Osteoblast (primary cell): Measurements from ENCODE around the gene OR5AR1. TPM values are rescaled to one million over a fixed set of nuclear protein-coding genes. Genes with fewer than 3 reads are reported as not detected.

ENCODE experiments used
- DNase-seq: peaks from one replicate; pipeline ENCODE4 v3.0.0; 2011; ENCODE audit warnings: low spot score, mixed read lengths; ENCODE audit not compliant: insufficient read length; ENCODE audit errors: missing footprints
- H2AFZ ChIP-seq: 2 replicates; pipeline ENCODE4 v1.6.0; 2011; ENCODE audit warnings: mild to moderate bottlenecking, low read length
- H3K27ac ChIP-seq: 2 replicates; pipeline ENCODE4 v1.5.1; 2011; ENCODE audit warnings: mild to moderate bottlenecking, low read depth, low read length, moderate library complexity
- H3K27me3 ChIP-seq: 2 replicates; pipeline ENCODE4 v1.6.0; 2012; ENCODE audit warnings: mild to moderate bottlenecking, control low read depth, inconsistent platforms, low read length, moderate library complexity; ENCODE audit not compliant: insufficient read depth
- H3K36me3 ChIP-seq: 2 replicates; pipeline ENCODE4 v1.5.1; 2011; ENCODE audit warnings: mild to moderate bottlenecking, low read length, control low read depth, moderate library complexity; ENCODE audit not compliant: insufficient read depth
- H3K4me1 ChIP-seq: 2 replicates; pipeline ENCODE4 v1.5.1; 2011; ENCODE audit warnings: mild to moderate bottlenecking, low read length, control low read depth, moderate library complexity; ENCODE audit not compliant: insufficient read depth
- H3K4me2 ChIP-seq: 2 replicates; pipeline ENCODE4 v1.6.0; 2011; ENCODE audit warnings: mild to moderate bottlenecking, low read length; ENCODE audit not compliant: insufficient read depth
- H3K4me3 ChIP-seq: fragments of 200-600 bp; sonication (generic); 3 replicates; pipeline ENCODE4 v1.5.1; 2012; ENCODE audit warnings: mild to moderate bottlenecking, low read length, inconsistent platforms; ENCODE audit not compliant: insufficient read depth
- H3K79me2 ChIP-seq: 2 replicates; pipeline ENCODE4 v1.6.0; 2012; ENCODE audit warnings: mild to moderate bottlenecking, low read length, control low read depth, inconsistent platforms; ENCODE audit not compliant: insufficient read depth
- H3K9me3 ChIP-seq: 2 replicates; pipeline ENCODE4 v1.5.1; 2011; ENCODE audit warnings: low read depth, low read length, control low read depth
- H4K20me1 ChIP-seq: 2 replicates; pipeline ENCODE4 v1.6.0; 2012; ENCODE audit warnings: mild to moderate bottlenecking, low read length, control low read depth; ENCODE audit not compliant: insufficient read depth
- total RNA-seq: library from RNA; depleted of rRNA; stranded (reverse); fragments of >200 nt; gene quantifications from 2 replicates; pipeline ENCODE4 v1.2.3, GENCODE V29; 2012
- TF ChIP-seq, protein P1 (sequence below): IDR thresholded peaks from 2 replicates; pipeline ENCODE4 v1.5.1; 2011; ENCODE audit warnings: mild to moderate bottlenecking, low read depth, low read length, moderate library complexity; ENCODE audit errors: extremely low read depth

Gene OR5AR1
- total RNA-seq, 1 donor, result not detected

GRCh38 chr11:56698795-56699194, 35.3 kb downstream of the OR5AR1 start, which contains the start of gene OR9G1:
Gene OR9G1 (plus strand): TSS chr11:56699095. CDS start chr11:56700388, 1,293 bp downstream.
- Histone ChIP-seq H3K4me3 (no peak within 1 kb of the TSS), H3K27me3 (no peaks in the 10 kb centered on the region), H4K20me1 (no peaks in the 10 kb centered on the region), H3K79me2 (no peaks in the 10 kb centered on the region), H3K9me3 (peaks cover 4% of the 10 kb centered on the region), H3K4me1 (no peaks in the 10 kb centered on the region), H3K4me2 (no peak within 1 kb of the TSS), H2AFZ (no peak within 1 kb of the TSS), H3K36me3 (no peaks in the 10 kb centered on the region), H3K27ac (no peak within 1 kb of the TSS)
- DNase-seq, result no peak
- TF ChIP-seq, protein P1, sequence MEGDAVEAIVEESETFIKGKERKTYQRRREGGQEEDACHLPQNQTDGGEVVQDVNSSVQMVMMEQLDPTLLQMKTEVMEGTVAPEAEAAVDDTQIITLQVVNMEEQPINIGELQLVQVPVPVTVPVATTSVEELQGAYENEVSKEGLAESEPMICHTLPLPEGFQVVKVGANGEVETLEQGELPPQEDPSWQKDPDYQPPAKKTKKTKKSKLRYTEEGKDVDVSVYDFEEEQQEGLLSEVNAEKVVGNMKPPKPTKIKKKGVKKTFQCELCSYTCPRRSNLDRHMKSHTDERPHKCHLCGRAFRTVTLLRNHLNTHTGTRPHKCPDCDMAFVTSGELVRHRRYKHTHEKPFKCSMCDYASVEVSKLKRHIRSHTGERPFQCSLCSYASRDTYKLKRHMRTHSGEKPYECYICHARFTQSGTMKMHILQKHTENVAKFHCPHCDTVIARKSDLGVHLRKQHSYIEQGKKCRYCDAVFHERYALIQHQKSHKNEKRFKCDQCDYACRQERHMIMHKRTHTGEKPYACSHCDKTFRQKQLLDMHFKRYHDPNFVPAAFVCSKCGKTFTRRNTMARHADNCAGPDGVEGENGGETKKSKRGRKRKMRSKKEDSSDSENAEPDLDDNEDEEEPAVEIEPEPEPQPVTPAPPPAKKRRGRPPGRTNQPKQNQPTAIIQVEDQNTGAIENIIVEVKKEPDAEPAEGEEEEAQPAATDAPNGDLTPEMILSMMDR, result no peak

DNA sequence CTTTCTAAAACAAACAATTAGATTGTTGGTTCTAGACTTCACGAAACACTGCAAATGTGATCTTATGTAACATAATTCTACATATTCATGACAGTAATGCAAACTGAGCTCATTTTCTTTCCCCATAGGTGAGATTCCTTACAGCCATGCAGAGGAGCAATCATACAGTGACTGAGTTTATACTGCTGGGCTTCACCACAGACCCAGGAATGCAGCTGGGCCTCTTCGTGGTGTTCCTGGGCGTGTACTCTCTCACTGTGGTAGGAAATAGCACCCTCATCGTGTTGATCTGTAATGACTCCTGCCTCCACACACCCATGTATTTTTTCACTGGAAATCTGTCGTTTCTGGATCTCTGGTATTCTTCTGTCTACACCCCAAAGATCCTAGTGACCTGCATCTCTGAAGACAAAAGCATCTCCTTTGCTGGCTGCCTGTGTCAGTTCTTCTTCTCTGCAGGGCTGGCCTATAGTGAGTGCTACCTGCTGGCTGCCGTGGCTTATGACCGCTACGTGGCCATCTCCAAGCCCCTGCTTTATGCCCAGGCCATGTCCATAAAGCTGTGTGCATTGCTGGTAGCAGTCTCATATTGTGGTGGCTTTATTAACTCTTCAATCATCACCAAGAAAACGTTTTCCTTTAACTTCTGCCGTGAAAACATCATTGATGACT, 36.9 kb downstream of the OR5AR1 start:
- Histone ChIP-seq H2AFZ (no peak overlapping the region), H3K9me3 (peaks cover 4% of the 10 kb centered on the region)

DNA sequence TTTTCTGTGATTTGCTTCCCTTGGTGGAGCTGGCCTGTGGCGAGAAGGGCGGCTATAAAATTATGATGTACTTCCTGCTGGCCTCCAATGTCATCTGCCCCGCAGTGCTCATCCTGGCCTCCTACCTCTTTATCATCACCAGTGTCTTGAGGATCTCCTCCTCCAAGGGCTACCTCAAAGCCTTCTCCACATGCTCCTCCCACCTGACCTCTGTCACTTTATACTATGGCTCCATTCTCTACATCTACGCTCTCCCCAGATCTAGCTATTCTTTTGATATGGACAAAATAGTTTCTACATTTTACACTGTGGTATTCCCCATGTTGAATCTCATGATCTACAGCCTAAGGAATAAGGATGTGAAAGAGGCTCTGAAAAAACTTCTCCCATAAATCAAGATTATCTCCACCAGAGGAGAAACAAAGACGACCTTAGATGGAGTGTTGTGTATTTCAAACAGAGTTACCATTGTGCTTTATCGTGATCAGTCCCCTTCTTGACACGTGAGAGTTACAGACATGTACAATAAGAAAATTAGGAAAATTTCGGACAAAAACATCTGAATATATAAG, 37.5 kb downstream of the OR5AR1 start:
- TF ChIP-seq, protein P1, result no peak
- DNase-seq, result no peak
- peaks cover 5% of the 10 kb centered on the region for H3K9me3 ChIP-seq
- no peaks in the 10 kb centered on the region for H3K79me2 ChIP-seq
- H3K4me2 ChIP-seq, result no peak overlapping the region
- no peaks in the 10 kb centered on the region for H3K4me1 ChIP-seq
- no peak overlapping the region for H2AFZ ChIP-seq
- H4K20me1 ChIP-seq, result no peaks in the 10 kb centered on the region
- no peak overlapping the region for H3K27ac ChIP-seq
- no peaks in the 10 kb centered on the region for H3K36me3 ChIP-seq
- no peak overlapping the region for H3K4me3 ChIP-seq
- H3K27me3 ChIP-seq, result no peaks in the 10 kb centered on the region

More for the DNA sequence above, 36.9 kb downstream of the OR5AR1 start:
- H3K27ac ChIP-seq, result no peak overlapping the region
- H3K4me1 ChIP-seq, result no peaks in the 10 kb centered on the region
- H3K36me3 ChIP-seq, result no peaks in the 10 kb centered on the region
- no peak overlapping the region for H3K4me2 ChIP-seq
- TF ChIP-seq, protein P1, result no peak
- no peaks in the 10 kb centered on the region for H3K27me3 ChIP-seq
- DNase-seq, result peak; percentile 3
- no peaks in the 10 kb centered on the region for H4K20me1 ChIP-seq
- no peak overlapping the region for H3K4me3 ChIP-seq
- H3K79me2 ChIP-seq, result no peaks in the 10 kb centered on the region

GRCh38 chr11:56705784-56706396, 42.4 kb downstream of the OR5AR1 start:
- DNase-seq, result no peak
- Histone ChIP-seq H3K36me3 (no peaks in the 10 kb centered on the region), H3K27ac (no peak overlapping the region), H3K4me1 (no peaks in the 10 kb centered on the region), H2AFZ (no peak overlapping the region), H3K27me3 (no peaks in the 10 kb centered on the region), H4K20me1 (no peaks in the 10 kb centered on the region), H3K79me2 (no peaks in the 10 kb centered on the region), H3K4me3 (no peak overlapping the region), H3K4me2 (no peak overlapping the region), H3K9me3 (peaks cover 2% of the 10 kb centered on the region)
- TF ChIP-seq, protein P1, result no peak
